HG03571 (cell line): ENCODE results near the gene RAB3IL1.
A peak's percentile ranks its signal among the peaks of the same experiment; 100 is the strongest.

ENCODE experiments used
- ATAC-seq: cut with Tn5 transposase; IDR thresholded peaks from one replicate; pipeline ENCODE4 v1.9.1; 2021; ENCODE audit not compliant: unreplicated experiment

Gene RAB3IL1

GRCh38 chr11:61905801-61906521 is 11.4 kb downstream of the RAB3IL1 start:
- no peak for ATAC-seq

GRCh38 chr11:61905067-61905696 is 12.2 kb downstream of the RAB3IL1 start:
- no peak for ATAC-seq

DNA sequence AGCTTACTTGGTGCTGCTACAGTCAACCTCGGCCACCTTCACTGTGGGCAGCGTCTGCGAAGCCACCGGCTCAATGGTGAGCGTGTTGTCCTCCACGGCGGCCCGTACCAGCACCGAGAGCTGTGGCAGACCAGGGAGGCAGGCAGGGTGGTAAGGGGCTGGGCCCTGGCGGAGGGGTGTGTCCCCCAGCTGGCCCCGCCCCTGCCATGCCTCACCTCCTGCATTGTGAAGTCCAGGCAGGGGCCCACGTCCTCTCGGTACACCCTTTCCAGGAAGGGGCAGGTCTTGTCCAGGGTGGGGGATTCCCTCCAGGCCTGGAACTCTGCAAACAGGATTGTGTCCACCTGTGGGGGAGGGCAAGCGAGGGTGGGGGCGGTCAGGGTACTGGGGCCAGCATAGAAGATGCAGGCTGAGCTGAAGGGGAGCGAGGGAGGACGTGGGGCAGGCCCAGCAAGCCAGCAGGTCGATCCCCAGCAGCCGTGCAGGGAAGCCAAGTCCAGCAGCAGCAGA is 12.8 kb downstream of the RAB3IL1 start:
- ATAC-seq, result no peak

DNA sequence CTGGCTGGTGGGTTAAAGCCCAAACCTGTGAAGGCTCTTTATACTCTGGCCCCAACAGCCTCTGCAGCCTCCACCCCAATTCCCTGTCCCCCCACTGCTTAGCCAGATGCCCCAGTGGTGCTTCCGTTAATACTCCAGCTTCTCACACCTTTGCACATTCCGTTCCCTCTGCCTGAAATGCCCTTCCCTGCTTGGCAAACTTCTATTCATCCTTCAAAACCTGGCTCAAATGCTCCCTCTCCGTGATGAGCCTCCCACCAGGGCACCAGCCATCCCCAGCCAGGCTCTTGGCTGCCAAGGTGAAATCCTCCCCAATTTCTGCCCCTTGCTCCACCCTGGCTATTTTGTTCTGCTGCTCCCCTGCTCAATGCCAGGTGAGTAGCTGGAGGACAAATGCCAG is 13.5 kb downstream of the RAB3IL1 start:
- ATAC-seq, result no peak

- ATAC-seq, result no peak
These were observed 15.1 kb downstream of the RAB3IL1 start for GRCh38 chr11:61902313-61902712.

GRCh38 chr11:61901397-61901796 is 16.0 kb downstream of the RAB3IL1 start:
- no peak for ATAC-seq

DNA sequence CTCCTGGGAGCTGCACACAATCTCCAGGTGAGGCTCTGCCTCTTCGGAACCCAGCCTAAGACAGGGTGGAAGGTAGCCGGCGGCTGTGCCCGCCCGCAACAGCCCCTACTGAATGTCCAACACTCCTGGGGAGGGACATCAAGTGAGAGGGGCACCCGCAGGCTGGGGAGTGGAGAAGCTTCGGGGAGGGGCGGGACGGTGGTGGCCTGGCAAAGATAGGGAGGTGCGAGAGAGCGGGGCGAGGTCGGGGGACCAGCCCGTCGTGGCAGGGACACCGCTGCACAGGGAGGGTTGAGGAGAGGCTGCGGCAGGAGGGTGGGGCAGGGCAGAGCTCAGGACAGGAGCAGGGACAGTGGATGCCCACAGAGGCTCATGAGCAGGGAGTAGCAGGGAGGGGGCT is 17.1 kb downstream of the RAB3IL1 start:
- ATAC-seq, result no peak

- peak; percentile 69 for ATAC-seq
These were observed 18.1 kb downstream of the RAB3IL1 start for GRCh38 chr11:61899146-61899841.

DNA sequence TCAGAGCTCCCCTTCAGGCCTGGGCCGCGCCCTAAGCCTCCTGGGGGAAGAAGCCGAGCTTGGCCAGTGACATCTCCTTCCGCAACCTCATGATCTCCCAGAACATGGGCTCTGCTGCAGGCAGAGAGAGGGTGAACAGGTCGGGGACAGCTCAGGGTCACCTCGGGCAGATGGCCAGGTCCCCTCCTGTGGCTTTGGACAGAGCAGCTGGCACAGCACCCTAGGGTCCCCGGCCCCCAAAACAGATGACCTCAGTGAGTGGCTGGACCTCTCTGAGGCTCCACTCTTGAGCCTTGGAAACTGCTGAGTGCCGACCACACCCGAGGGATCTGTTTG is 19.2 kb downstream of the RAB3IL1 start:
- no peak for ATAC-seq

DNA sequence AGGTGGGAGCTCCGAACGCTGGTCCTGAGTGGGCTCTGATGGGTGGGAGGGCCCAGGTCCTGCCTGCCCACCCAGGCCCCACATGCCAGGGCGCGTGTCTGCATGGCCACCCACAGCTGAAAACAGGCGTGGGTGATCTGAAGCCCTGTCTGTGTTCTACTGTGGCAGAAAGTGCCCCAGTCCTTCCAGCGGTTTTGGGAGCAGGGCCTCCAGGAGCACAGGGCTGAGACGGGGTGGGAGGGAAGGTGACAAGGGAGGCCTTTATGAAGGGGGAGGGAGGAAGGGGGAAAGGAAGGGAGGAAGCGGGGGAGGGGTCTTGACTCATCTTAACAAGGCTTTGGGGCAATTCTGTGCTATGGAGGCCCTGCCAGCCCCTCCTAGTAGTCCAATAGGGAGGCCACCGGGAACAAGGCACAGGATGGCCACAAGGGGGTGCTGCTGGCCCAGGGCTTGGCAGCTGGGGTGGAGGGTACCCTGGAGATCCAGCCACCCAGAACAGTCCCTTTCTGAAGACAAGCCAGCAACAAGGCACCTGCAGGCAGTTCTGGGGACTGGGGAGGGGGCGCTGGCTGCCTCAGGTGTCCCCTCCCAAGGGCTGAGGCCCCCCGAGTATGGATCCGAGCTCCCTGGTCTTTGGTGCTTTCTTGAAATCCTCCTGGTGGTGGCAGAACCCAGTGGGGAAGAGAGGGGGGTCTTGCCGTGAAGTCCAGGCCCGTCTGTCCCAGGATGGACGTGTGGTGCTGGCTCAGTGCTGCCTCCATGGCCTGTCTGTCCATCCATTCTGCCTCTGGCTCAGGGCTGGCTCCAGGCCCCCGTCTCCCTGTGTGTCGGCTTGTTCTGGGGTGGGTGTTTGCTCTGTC is 19.7 kb downstream of the RAB3IL1 start:
- no peak for ATAC-seq

GRCh38 chr11:61896665-61897386 is 20.5 kb downstream of the RAB3IL1 start:
- no peak for ATAC-seq

- no peak for ATAC-seq
These were observed 21.7 kb downstream of the RAB3IL1 start for GRCh38 chr11:61895718-61896059.

- no peak for ATAC-seq
These were observed 22.2 kb downstream of the RAB3IL1 start for GRCh38 chr11:61895046-61895717.

DNA sequence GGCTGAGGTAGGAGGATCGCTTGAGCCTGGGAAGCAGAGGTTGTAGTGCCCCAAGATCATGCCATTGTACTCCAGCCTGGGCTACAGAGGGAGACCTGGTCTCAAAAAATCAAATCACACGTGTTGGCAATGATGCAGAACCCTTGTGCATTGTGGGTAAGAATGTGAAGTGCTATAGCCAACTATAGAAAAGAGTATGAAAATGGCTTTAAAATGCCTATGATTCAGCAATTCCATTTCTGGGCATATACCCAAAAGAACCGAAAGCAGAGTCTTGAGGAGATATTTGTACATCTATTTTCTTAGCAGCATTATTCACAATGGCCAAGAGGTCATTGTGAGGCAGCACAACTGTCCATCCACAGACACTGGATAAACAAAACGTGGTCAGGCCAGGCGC is 23.4 kb downstream of the RAB3IL1 start:
- ATAC-seq, result no peak

DNA sequence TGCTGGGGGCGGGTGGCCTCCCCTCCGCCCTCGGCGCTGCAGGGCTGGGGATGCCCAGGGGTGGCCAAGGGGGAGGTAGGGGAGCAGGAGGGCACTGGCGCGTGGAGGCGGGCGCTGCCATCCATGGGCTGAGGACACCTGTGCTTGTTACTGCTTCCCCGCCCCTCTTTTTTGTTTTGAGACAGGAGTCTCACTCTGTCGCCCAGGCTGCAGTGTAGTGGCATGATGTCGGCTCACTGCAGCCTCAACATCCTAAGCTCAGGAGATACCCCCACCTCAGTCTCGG is 25.3 kb downstream of the RAB3IL1 start:
- ATAC-seq, result no peak

GRCh38 chr11:61891331-61892084 is 25.9 kb downstream of the RAB3IL1 start, which contains the start of gene FADS3:
FADS3 (minus strand) TSS chr11:61891545; CDS start chr11:61891381, 164 bp downstream.
- ATAC-seq, result peak; percentile 58

- peak; percentile 6 for ATAC-seq
These were observed 26.6 kb downstream of the RAB3IL1 start for GRCh38 chr11:61890529-61891330.

GRCh38 chr11:61889831-61890230 is 27.5 kb downstream of the RAB3IL1 start:
- ATAC-seq, result no peak

DNA sequence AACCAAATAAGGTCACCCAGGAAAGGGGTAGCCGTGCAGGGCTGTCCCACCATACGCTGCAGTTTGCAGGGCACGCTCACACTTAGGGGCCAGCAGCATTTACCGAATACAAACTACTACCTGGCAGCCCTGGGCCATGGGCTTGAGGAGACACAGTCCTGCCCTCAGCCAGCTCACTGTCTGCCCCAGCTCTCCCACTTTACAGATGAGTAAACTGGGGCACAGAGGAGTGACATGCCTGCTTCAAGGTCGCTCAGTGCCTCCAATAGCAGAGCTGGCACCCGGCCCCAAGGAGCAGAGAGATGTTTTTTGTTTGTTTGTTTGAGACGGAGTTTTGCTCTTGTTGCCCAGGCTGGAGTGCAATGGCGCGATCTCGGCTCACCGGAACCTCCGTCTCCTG is 28.8 kb downstream of the RAB3IL1 start:
- no peak for ATAC-seq
